MCF 10A (cell line): ENCODE measurements around the gene NPS. TPM values are rescaled to one million over a fixed set of nuclear protein-coding genes. Genes with fewer than 3 reads are reported as not detected.

Experiments
- BruUV-seq: library from RNA; stranded (reverse); fragments of 400-500 nt; replicated peaks from 2 replicates; lab custom pipeline; 2021; lab: Mats Ljungman, UMichigan
- CTCF ChIA-PET: fragments of 300-600 bp; sonication (Branson Sonifier 250); formaldehyde crosslinking; extraction: SDS; loops from one replicate; lab custom pipeline; 2021; ENCODE audit warnings: antibody characterized with exemption, inconsistent platforms; lab: Yijun Ruan, JAX
- POLR2A ChIA-PET: fragments of 300-600, 350-650 bp; sonication (Branson Sonifier 250); formaldehyde crosslinking; extraction: SDS; loops from one replicate; lab custom pipeline; 2020; ENCODE audit warnings: antibody characterized with exemption, inconsistent platforms; lab: Yijun Ruan, JAX
- DNase-seq: peaks from one replicate; pipeline ENCODE4 v3.0.0-alpha.2; 2018; ENCODE audit not compliant: unreplicated experiment
- H3K27ac Mint-ChIP-seq: one replicate; pipeline ENCODE4 v1.8.0; 2022; ENCODE audit warnings: mild to moderate bottlenecking, low read depth, mixed read lengths; ENCODE audit not compliant: unreplicated experiment
- H3K27me3 Mint-ChIP-seq: one replicate; pipeline ENCODE4 v1.8.0; 2022; ENCODE audit warnings: mixed read lengths; ENCODE audit not compliant: insufficient read depth, unreplicated experiment
- H3K36me3 Mint-ChIP-seq: one replicate; pipeline ENCODE4 v1.8.0; 2022; ENCODE audit warnings: mild to moderate bottlenecking, moderate library complexity, mixed read lengths; ENCODE audit not compliant: insufficient read depth, unreplicated experiment
- H3K4me1 Mint-ChIP-seq: one replicate; pipeline ENCODE4 v1.8.0; 2022; ENCODE audit warnings: mixed read lengths; ENCODE audit not compliant: insufficient read depth, unreplicated experiment
- H3K4me3 Mint-ChIP-seq: one replicate; pipeline ENCODE4 v1.8.0; 2022; ENCODE audit warnings: mild to moderate bottlenecking, moderate library complexity, mixed read lengths; ENCODE audit not compliant: unreplicated experiment
- H3K9me3 Mint-ChIP-seq: one replicate; pipeline ENCODE4 v1.8.0; 2022; ENCODE audit warnings: mixed read lengths; ENCODE audit not compliant: unreplicated experiment
- intact Hi-C: fragments of 100-400 bp; cut with micrococcal nuclease; formaldehyde crosslinking; loops from 2 replicates; pipeline ENCODE4 v1.14.1; 2022
- total RNA-seq: library from RNA; stranded (reverse); gene quantifications from 2 replicates; pipeline ENCODE4 v1.2.3, GENCODE V29; 2022
- TF ChIP-seq, protein P1 (sequence below): fragments of 200-600 bp; IDR thresholded peaks from one replicate; pipeline ENCODE4 v1.8.0; 2022; ENCODE audit warnings: antibody characterized with exemption, mild to moderate bottlenecking; ENCODE audit not compliant: unreplicated experiment

NPS gene
- total RNA-seq, 1 experiment from 2014 or later = not detected

DNA sequence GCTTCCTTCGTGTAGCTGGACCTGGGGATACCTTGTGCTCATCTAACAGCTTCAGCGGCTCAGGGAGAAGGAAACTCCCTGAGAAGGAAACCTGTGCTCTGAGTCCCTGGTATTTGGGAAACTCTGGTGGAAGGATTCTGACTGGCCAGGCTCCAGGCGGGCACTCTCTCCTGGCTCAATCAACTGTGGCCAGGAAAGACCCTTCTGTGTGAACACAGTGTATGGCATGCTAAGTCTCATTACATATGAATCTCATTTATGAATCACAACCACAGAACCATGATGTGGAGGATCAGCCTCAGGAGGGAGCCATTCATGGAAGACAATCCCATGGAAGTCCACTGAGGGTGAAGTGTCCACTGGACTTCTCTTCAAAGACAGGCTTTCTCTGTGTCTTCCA is 20.9 kb downstream of the NPS start:
- ChIA-PET CTCF (no interaction called here), POLR2A (interaction anchor here (0.8 kb wide), 1 partner anchor 1720 kb away, joined by 3 read pairs; no protein-coding TSS in a partner anchor)
- peaks cover 94% of the 10 kb centered on the region for H3K27me3 Mint-ChIP-seq
- TF ChIP-seq, protein P1, sequence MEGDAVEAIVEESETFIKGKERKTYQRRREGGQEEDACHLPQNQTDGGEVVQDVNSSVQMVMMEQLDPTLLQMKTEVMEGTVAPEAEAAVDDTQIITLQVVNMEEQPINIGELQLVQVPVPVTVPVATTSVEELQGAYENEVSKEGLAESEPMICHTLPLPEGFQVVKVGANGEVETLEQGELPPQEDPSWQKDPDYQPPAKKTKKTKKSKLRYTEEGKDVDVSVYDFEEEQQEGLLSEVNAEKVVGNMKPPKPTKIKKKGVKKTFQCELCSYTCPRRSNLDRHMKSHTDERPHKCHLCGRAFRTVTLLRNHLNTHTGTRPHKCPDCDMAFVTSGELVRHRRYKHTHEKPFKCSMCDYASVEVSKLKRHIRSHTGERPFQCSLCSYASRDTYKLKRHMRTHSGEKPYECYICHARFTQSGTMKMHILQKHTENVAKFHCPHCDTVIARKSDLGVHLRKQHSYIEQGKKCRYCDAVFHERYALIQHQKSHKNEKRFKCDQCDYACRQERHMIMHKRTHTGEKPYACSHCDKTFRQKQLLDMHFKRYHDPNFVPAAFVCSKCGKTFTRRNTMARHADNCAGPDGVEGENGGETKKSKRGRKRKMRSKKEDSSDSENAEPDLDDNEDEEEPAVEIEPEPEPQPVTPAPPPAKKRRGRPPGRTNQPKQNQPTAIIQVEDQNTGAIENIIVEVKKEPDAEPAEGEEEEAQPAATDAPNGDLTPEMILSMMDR = no peak
- intact Hi-C loops = no loop called here
- H3K36me3 Mint-ChIP-seq = no peaks in the 10 kb centered on the region
- DNase-seq = no peak
- no peak overlapping the region for H3K27ac Mint-ChIP-seq
- BruUV-seq = no TSS peak
- H3K4me3 Mint-ChIP-seq = no peak overlapping the region
- no peaks in the 10 kb centered on the region for H3K9me3 Mint-ChIP-seq
- no peaks in the 10 kb centered on the region for H3K4me1 Mint-ChIP-seq

DNA sequence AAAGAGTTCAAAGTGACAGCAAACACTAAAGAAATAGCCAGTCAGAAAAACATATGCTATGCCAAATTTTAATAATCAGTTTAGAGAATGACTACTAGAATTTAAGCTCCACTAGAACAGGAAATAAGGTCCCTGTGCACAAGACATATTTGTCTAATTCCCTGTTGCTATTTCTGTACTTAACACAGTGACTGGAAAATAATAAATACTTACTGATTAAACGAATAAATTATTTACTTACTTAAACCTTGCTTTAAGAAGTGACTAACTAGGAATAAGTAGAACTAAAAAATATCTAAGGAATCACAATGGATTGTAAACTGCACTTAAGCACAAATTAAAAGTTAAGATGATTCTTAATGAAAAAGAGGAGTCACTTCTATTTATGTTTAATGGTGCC is 22.3 kb downstream of the NPS start:
- intact Hi-C loops = no loop called here
- Mint-ChIP-seq H3K9me3 (no peaks in the 10 kb centered on the region), H3K27me3 (peaks cover 91% of the 10 kb centered on the region), H3K4me3 (no peak overlapping the region), H3K4me1 (no peaks in the 10 kb centered on the region), H3K36me3 (no peaks in the 10 kb centered on the region), H3K27ac (no peak overlapping the region)
- no TSS peak for BruUV-seq
- CTCF ChIA-PET = interaction anchor here (0.6 to 0.7 kb wide), 2 partner anchors 592 to 1209 kb away, joined by 3 read pairs; no protein-coding TSS in a partner anchor
- DNase-seq = no peak
- TF ChIP-seq, protein P1 = no peak
- POLR2A ChIA-PET = no interaction called here

DNA sequence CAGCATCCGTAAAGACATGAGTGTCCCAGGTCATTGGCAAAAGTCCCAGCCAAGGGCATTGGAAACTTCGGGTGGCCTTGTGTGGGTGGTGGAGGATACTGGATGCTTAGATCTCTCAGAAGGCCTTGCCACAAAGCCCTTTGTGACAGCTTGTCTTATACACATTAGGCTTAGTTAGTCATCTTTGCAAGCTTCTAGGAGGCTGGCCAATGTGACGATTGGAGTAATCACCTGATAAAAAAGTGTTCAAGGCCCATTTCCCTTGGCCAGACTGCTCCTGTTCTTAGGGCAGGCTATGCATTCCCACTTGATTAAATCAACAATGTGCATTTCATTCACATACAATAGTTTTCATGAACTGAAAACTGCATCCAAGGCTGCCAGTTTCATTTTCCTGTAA is 26.9 kb downstream of the NPS start:
- CTCF ChIA-PET = no interaction called here
- no TSS peak for BruUV-seq
- Mint-ChIP-seq H3K27ac (no peak overlapping the region), H3K9me3 (no peaks in the 10 kb centered on the region), H3K4me3 (no peak overlapping the region), H3K27me3 (peaks cover 72% of the 10 kb centered on the region), H3K36me3 (no peaks in the 10 kb centered on the region), H3K4me1 (peaks cover 4% of the 10 kb centered on the region)
- POLR2A ChIA-PET = no interaction called here
- intact Hi-C loops = loop anchor here (5.0 kb wide), 1 partner anchor 84 kb away; no protein-coding TSS in a partner anchor
- TF ChIP-seq, protein P1 = no peak
- DNase-seq = no peak

DNA sequence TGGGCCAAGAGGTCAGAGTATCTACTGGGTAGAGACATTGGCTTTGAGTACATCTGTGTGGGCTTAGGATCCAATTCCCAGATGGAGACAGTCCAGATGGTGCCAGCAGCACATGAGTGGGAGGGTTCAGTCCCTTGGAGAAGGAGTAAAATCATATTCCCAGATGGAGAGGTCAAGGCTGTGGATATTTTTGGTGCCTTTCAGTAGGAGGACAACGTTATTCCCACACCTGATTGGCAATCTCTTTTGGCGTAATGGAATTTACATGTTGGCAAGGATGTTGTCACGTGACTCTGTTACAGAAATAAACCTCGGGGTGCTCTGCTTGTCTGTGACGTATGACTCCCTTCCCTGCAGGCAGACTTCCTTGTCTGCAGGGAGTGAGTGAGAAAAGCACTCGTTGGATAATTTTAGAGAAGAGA is 27.6 kb downstream of the NPS start:
- Mint-ChIP-seq H3K27ac (no peak overlapping the region), H3K36me3 (no peaks in the 10 kb centered on the region), H3K9me3 (no peaks in the 10 kb centered on the region), H3K27me3 (peaks cover 65% of the 10 kb centered on the region), H3K4me3 (no peak overlapping the region), H3K4me1 (peaks cover 4% of the 10 kb centered on the region)
- POLR2A ChIA-PET = no interaction called here
- TF ChIP-seq, protein P1 = no peak
- BruUV-seq = no TSS peak
- DNase-seq = no peak
- intact Hi-C loops = loop anchor here (5.0 kb wide), 1 partner anchor 84 kb away; no protein-coding TSS in a partner anchor
- CTCF ChIA-PET = interaction anchor here (0.6 to 0.9 kb wide), 5 partner anchors 11 to 432 kb away, joined by 3 to 4 read pairs (median 4); no protein-coding TSS in a partner anchor
